ENCODE data around the gene TMEM88.

The TMEM88 gene

GRCh38 chr17:7854851-7855659 is at the start of gene TMEM88:
TSS of gene TMEM88 (plus strand) at chr17:7855066. CDS start at chr17:7855075, 9 bp downstream.
- in situ Hi-C loops (cut with HindIII; ENCODE audit: low sequenced_read_pairs) = no loop called here

- in situ Hi-C loops (cut with HindIII; ENCODE audit: low sequenced_read_pairs) = no loop called here
These were observed 48.3 kb upstream of the TMEM88 start for GRCh38 chr17:7806587-7806986.

GRCh38 chr17:7807206-7807605 is 47.7 kb upstream of the TMEM88 start:
- in situ Hi-C loops (cut with HindIII; ENCODE audit: low sequenced_read_pairs) = no loop called here

- in situ Hi-C loops (cut with HindIII; ENCODE audit: low sequenced_read_pairs) = no loop called here
These were observed 45.6 kb upstream of the TMEM88 start for GRCh38 chr17:7809086-7809790.

- in situ Hi-C loops (cut with HindIII; ENCODE audit: low sequenced_read_pairs) = loop anchor here (10.0 kb wide), 2 partner anchors 45 to 85 kb away; no protein-coding TSS in a partner anchor
These were observed 45.0 kb upstream of the TMEM88 start for GRCh38 chr17:7809791-7810343.

GRCh38 chr17:7811251-7811650 is 43.6 kb upstream of the TMEM88 start:
- in situ Hi-C loops (cut with HindIII; ENCODE audit: low sequenced_read_pairs) = loop anchor here (10.0 kb wide), 2 partner anchors 46 to 86 kb away; no protein-coding TSS in a partner anchor

- in situ Hi-C loops (cut with HindIII; ENCODE audit: low sequenced_read_pairs) = loop anchor here (10.0 kb wide), 2 partner anchors 50 to 90 kb away; no protein-coding TSS in a partner anchor
These were observed 39.9 kb upstream of the TMEM88 start for GRCh38 chr17:7814969-7815368.

GRCh38 chr17:7816926-7817642 is 37.8 kb upstream of the TMEM88 start:
- in situ Hi-C loops (cut with HindIII; ENCODE audit: low sequenced_read_pairs) = loop anchor here (10.0 kb wide), 2 partner anchors 52 to 92 kb away; no protein-coding TSS in a partner anchor

GRCh38 chr17:7817643-7817964 is 37.3 kb upstream of the TMEM88 start:
- in situ Hi-C loops (cut with HindIII; ENCODE audit: low sequenced_read_pairs) = loop anchor here (10.0 kb wide), 2 partner anchors 53 to 93 kb away; no protein-coding TSS in a partner anchor

GRCh38 chr17:7818026-7818425 is 36.8 kb upstream of the TMEM88 start:
- in situ Hi-C loops (cut with HindIII; ENCODE audit: low sequenced_read_pairs) = loop anchor here (10.0 kb wide), 2 partner anchors 53 to 93 kb away; no protein-coding TSS in a partner anchor

GRCh38 chr17:7818746-7819645 is 35.9 kb upstream of the TMEM88 start:
- in situ Hi-C loops (cut with HindIII; ENCODE audit: low sequenced_read_pairs) = loop anchor here (10.0 kb wide), 2 partner anchors 54 to 94 kb away; no protein-coding TSS in a partner anchor

- in situ Hi-C loops (cut with HindIII; ENCODE audit: low sequenced_read_pairs) = no loop called here
These were observed 34.6 kb upstream of the TMEM88 start for GRCh38 chr17:7820231-7820630.

- in situ Hi-C loops (cut with HindIII; ENCODE audit: low sequenced_read_pairs) = no loop called here
These were observed 32.7 kb upstream of the TMEM88 start for GRCh38 chr17:7822126-7822525.

GRCh38 chr17:7823581-7824001 is 31.3 kb upstream of the TMEM88 start:
- in situ Hi-C loops (cut with HindIII; ENCODE audit: low sequenced_read_pairs) = no loop called here

GRCh38 chr17:7824021-7824924 is 30.6 kb upstream of the TMEM88 start:
- in situ Hi-C loops (cut with HindIII; ENCODE audit: low sequenced_read_pairs) = no loop called here

- in situ Hi-C loops (cut with HindIII; ENCODE audit: low sequenced_read_pairs) = no loop called here
These were observed 29.5 kb upstream of the TMEM88 start for GRCh38 chr17:7825206-7825990.

GRCh38 chr17:7830616-7831015 is 24.2 kb upstream of the TMEM88 start:
- in situ Hi-C loops (cut with HindIII; ENCODE audit: low sequenced_read_pairs) = no loop called here

GRCh38 chr17:7831233-7831632 is 23.6 kb upstream of the TMEM88 start:
- in situ Hi-C loops (cut with HindIII; ENCODE audit: low sequenced_read_pairs) = no loop called here
